ENCODE measurements around the gene PCP4L1.
A peak's percentile ranks its signal among the peaks of the same experiment; 100 is the strongest.
"Not testable (repeated sequence)": the region's sequence is repeated elsewhere in the genome, so short reads cannot be mapped to it uniquely, and the experiment has no call there.

Gene PCP4L1

DNA sequence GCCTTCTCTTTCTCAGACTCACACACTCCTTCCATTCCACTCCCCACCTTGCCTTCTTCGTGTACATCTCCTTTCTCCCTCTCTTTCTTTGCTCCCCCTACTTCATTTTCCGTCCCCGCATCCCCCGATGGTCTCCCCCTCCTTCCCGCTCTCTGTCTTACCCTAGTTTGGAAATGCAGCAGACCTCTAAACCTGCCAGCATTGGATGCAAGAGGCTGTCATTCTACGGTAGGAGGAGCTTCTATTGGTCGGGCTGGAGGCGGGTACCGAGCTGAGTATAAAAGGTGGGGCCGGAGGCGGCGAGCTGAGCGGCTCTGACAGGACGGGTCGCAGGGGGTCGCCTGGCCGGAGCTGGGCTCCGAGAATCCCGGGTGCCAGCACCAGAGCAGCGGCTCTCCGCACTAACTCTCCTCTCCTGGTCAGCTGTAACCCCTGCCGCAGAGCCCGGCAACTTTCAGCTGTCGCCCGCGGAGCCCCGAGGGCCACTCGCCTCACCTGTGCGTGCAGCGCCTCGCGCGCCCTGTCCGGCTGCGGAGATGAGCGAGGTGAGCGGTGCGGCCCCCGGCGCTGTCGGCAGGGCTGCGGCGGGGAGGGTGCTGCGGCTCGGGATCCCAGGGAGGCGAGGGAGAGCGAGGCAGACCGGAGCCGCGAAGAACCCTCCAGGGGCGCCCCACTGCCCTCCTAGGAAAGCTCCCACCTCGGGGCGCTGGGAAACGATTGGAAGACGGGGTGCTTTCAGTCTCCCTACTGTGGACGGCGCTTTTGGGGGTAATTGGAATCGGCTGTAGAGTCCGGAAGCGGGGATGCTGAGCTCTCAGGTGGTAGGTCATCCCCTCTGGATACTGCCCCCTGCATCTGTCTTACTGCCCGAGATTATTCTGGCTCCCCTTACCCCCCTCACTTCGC, at the start of gene PCP4L1:
Gene PCP4L1 (plus strand): TSS at position 307 of the 906 bp plus-strand sequence. CDS start 230 bp downstream, at position 537.
- H3K4me3 ChIP-seq (ENCODE audit: low read length) = peak within 1 kb of the TSS; percentile 42; the same call in 1 of the 2 replicates
- TF ChIP-seq ZNF274 (IDR thresholded peaks at IDR 0.05; ENCODE audit: low read depth, low read length) = no peak

DNA sequence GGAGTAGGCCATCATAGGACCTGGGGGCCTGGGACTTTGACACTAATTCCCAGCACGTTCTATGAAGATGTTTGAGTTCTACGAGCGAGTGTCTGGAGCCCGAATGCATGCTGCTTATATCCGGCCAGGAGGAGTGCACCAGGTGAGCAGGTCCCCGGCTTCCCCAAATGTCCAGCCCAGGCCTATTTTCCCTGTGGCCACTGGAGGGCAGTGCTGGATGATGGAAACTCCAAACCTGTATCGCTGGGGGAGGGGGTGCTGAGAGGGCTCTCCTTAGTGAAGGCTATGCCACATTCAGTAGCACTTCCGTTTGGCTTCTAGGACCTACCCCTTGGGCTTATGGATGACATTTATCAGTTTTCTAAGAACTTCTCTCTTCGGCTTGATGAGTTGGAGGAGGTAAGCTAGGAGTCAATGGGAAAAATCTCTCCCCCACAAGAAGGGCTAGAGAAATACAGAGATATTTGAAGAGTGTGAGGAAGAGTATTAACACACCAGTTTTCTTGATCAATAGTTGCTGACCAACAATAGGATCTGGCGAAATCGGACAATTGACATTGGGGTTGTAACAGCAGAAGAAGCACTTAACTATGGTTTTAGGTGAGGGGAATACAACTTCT, 48.6 kb upstream of the PCP4L1 start:
- TF ChIP-seq ZNF274 (IDR thresholded peaks at IDR 0.05; ENCODE audit: low read depth, low read length) = no peak
- no peak overlapping the region for H3K4me3 ChIP-seq (ENCODE audit: low read length)

- TF ChIP-seq ZNF274 (IDR thresholded peaks at IDR 0.05; ENCODE audit: low read depth, low read length) = no peak
- H3K4me3 ChIP-seq (ENCODE audit: low read length) = no peak overlapping the region
Measured at GRCh38 chr1:161214369-161214768, 44.2 kb upstream of the PCP4L1 start.

DNA sequence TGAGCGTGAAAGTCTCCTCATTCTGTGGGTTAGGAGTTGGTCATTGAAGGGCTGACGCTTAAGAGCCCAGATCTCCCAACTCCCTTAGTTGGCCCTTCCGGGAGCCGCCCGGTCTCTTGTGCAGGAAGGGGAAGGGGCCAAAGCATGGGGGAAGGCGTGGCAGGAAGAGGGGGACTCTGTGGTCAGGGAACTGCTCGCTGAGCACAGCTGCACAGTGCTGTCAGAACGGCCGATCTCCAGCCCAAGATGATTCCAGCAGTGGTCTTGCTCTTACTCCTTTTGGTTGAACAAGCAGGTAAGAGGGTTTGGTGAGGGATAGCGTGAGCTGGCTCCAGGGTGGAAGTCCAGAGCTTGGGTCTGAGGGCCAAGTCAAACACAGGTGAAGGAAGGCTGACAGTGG, 43.5 kb upstream of the PCP4L1 start, which contains the start of gene FCER1G:
Gene FCER1G (plus strand): TSS at position 220 of the 400 bp plus-strand sequence. CDS start 27 bp downstream, at position 247.
- no peak for TF ChIP-seq ZNF274 (IDR thresholded peaks at IDR 0.05; ENCODE audit: low read depth, low read length)
- H3K4me3 ChIP-seq (ENCODE audit: low read length) = no peak within 1 kb of the TSS; the same call in 1 of the 2 replicates

DNA sequence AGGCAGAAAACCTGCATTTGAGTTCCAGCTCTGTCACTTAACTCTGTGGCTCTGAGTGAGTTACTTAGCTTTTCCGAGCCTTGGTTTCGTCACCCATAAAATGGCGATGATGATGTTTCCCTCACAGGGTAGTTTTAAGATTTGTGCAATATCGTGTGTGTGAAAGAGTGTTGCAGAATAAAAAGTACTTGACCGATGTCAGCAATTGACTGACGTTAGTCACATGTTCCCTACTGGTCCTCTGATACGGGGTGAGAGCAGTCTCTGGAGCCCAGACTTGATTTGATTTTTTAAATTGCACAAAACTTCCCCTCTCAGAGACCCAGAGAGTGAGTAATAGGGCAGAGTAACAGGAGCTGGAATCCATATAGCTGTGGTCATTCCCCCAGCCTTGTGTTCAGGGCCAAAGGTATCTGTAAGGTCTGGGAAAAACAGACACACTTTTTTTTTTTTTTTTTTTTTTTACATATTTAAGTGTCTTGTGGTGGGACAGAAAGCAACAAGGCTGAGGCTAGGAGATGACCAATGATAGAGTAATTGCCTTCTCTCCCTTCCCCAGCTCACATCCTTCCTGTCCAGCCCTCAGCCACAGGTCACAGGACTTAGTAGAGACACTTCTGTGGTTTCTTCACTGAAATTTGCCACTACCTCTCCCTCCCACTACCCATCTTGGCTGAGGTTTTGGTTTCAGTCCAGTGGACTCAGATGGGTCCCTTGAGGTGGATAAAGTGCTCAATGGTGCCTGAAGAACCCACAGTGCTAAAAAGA, 41.4 kb upstream of the PCP4L1 start:
- H3K4me3 ChIP-seq (ENCODE audit: low read length) = peak overlapping the region; percentile 15; the same call in 1 of the 2 replicates
- TF ChIP-seq ZNF274 (IDR thresholded peaks at IDR 0.05; ENCODE audit: low read depth, low read length) = no peak

- no peak overlapping the region for H3K4me3 ChIP-seq (ENCODE audit: low read length)
- no peak for TF ChIP-seq ZNF274 (IDR thresholded peaks at IDR 0.05; ENCODE audit: low read depth, low read length)
Measured at GRCh38 chr1:161217831-161218230, 40.7 kb upstream of the PCP4L1 start.

GRCh38 chr1:161218301-161219077, 40.1 kb upstream of the PCP4L1 start:
- TF ChIP-seq ZNF274 (IDR thresholded peaks at IDR 0.05; ENCODE audit: low read depth, low read length) = no peak

DNA sequence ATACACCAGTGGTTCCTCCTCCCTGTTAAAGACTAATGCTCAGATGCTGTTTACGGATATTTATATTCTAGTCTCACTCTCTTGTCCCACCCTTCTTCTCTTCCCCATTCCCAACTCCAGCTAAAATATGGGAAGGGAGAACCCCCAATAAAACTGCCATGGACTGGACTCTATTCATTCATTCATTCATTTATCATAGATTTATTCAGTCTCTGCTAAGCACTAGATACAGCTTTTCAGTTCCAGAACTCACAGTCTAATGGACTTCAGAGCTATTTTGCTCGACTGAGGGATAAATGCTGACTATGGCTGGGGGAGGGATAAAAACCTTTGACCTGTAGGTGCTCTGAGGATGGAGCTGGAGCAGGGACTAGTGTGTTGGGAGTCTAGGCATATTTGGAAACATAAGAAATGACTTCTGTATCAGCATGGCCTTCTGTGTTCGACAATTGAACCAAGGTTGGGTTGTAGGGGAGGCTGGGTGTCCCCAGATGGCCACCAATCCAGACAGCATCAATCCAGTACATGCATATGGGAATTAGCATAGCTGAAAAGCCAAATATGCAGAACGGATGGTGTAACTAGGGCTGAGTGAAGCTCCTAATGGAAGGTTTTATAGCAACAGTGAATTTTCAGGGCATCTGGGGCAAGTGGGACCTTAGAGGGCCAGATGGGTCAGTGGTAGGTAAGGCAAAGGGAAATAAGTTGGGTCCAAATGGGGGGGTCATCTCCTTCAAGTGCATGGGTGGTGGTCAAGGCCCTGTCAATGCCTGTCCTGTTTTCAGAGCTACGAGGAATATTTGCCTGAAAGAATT, 39.3 kb upstream of the PCP4L1 start:
- no peak for TF ChIP-seq ZNF274 (IDR thresholded peaks at IDR 0.05; ENCODE audit: low read depth, low read length)

More at GRCh38 chr1:161218301-161219077, 40.1 kb upstream of the PCP4L1 start:
- no peak overlapping the region for H3K4me3 ChIP-seq (ENCODE audit: low read length)

DNA sequence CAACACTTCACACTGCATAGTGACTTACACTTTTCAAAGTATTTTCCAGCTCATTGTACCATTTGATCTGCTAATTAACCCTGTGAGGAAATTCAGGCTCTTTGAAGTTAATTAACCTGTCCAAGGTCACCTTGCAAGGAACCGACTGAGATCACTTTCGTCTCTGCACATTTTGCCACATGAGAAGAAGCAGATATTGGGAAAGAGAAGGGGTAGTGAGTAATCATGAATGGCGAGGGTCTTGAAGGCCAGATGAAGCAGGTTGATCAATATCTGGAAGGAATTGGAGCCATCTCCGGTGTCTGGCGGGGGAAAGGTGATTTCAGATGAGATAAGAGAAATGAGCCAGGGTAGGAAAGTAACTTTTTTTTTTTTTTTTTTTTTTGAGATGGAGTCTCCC, 38.5 kb upstream of the PCP4L1 start:
- H3K4me3 ChIP-seq (ENCODE audit: low read length) = no peak overlapping the region
- TF ChIP-seq ZNF274 (IDR thresholded peaks at IDR 0.05; ENCODE audit: low read depth, low read length) = no peak

More for the DNA sequence above, 39.3 kb upstream of the PCP4L1 start:
- H3K4me3 ChIP-seq (ENCODE audit: low read length) = no peak overlapping the region

GRCh38 chr1:161222175-161223019, 36.1 kb upstream of the PCP4L1 start:
- TF ChIP-seq ZNF274 (IDR thresholded peaks at IDR 0.05; ENCODE audit: low read depth, low read length) = no peak
- H3K4me3 ChIP-seq (ENCODE audit: low read length) = no peak overlapping the region

GRCh38 chr1:161223805-161224694, 34.5 kb upstream of the PCP4L1 start:
- H3K4me3 ChIP-seq (ENCODE audit: low read length) = no peak overlapping the region
- no peak for TF ChIP-seq ZNF274 (IDR thresholded peaks at IDR 0.05; ENCODE audit: low read depth, low read length)

DNA sequence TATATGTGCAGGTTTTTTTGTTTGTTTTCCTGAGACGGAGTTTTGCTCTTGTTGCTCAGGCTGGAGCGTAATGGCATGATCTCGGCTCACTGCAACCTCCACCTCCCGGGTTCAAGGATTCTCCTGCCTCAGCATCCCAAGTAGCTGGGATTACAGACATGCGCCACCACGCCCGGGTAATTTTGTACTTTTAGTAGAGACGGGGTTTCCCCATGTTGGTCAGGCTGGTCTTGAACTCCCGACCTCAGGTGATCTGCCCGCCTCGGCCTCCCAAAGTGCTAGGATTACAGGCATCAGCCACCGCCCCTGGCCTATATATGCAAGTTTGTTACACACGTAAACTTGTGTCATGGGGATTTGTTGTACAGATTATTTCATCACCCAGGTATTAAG, 33.9 kb upstream of the PCP4L1 start:
- H3K4me3 ChIP-seq (ENCODE audit: low read length) = not testable (repeated sequence)
